Nephron progenitor cell (in vitro differentiated cells): Measurements from ENCODE around the gene MYO5B.
"Not testable (repeated sequence)": the region's sequence is repeated elsewhere in the genome, so short reads cannot be mapped to it uniquely, and the experiment has no call there.

Experiments
- DNase-seq: peaks from one replicate; pipeline ENCODE4 v3.0.0; 2021
- H3K27ac Mint-ChIP-seq: 2 replicates; pipeline ENCODE4 v1.8.0; 2021; ENCODE audit warnings: mild to moderate bottlenecking, moderate library complexity, mixed read lengths
- H3K27me3 Mint-ChIP-seq: 2 replicates; pipeline ENCODE4 v1.8.0; 2021; ENCODE audit warnings: mild to moderate bottlenecking, low read depth, mixed read lengths; ENCODE audit not compliant: poor library complexity
- H3K36me3 Mint-ChIP-seq: 2 replicates; pipeline ENCODE4 v1.8.0; 2021; ENCODE audit warnings: low read depth, mixed read lengths
- H3K4me1 Mint-ChIP-seq: 2 replicates; pipeline ENCODE4 v1.8.0; 2021; ENCODE audit warnings: mixed read lengths
- H3K4me3 Mint-ChIP-seq: 2 replicates; pipeline ENCODE4 v1.8.0; 2021; ENCODE audit warnings: mild to moderate bottlenecking, moderate library complexity, mixed read lengths
- H3K9me3 Mint-ChIP-seq: 2 replicates; pipeline ENCODE4 v1.8.0; 2021; ENCODE audit warnings: mild to moderate bottlenecking, moderate library complexity, mixed read lengths
- CTCF ChIP-seq: fragments of 200-600 bp; sonication (generic); IDR thresholded peaks from 2 replicates; pipeline ENCODE4 v1.5.0; 2021; ENCODE audit warnings: antibody characterized with exemption

MYO5B gene

GRCh38 chr18:49798001-49798400, 396.9 kb downstream of the MYO5B start:
- TF ChIP-seq CTCF: no peak
- no peak overlapping the region for H3K27ac Mint-ChIP-seq
- no peaks in the 10 kb centered on the region for H3K27me3 Mint-ChIP-seq
- H3K36me3 Mint-ChIP-seq: peaks cover 81% of the 10 kb centered on the region
- H3K4me1 Mint-ChIP-seq: no peaks in the 10 kb centered on the region
- H3K9me3 Mint-ChIP-seq: peaks cover 27% of the 10 kb centered on the region
- H3K4me3 Mint-ChIP-seq: no peak overlapping the region
- DNase-seq: no peak

- H3K36me3 Mint-ChIP-seq: peaks cover 79% of the 10 kb centered on the region
- no peak overlapping the region for H3K27ac Mint-ChIP-seq
- no peak for DNase-seq
- no peak for TF ChIP-seq CTCF
- peaks cover 22% of the 10 kb centered on the region for H3K9me3 Mint-ChIP-seq
- no peak overlapping the region for H3K4me3 Mint-ChIP-seq
- no peaks in the 10 kb centered on the region for H3K4me1 Mint-ChIP-seq
- no peaks in the 10 kb centered on the region for H3K27me3 Mint-ChIP-seq
These were observed 399.1 kb downstream of the MYO5B start for GRCh38 chr18:49795612-49796552.

- DNase-seq: no peak
- Mint-ChIP-seq H3K27ac (no peak overlapping the region), H3K9me3 (peaks cover 15% of the 10 kb centered on the region), H3K36me3 (peaks cover 82% of the 10 kb centered on the region), H3K4me3 (no peak overlapping the region), H3K27me3 (no peaks in the 10 kb centered on the region), H3K4me1 (no peaks in the 10 kb centered on the region)
- no peak for TF ChIP-seq CTCF
These were observed 400.2 kb downstream of the MYO5B start for GRCh38 chr18:49794743-49795142.

- not testable (repeated sequence) for H3K27me3 Mint-ChIP-seq, H3K4me3 Mint-ChIP-seq, H3K27ac Mint-ChIP-seq, H3K4me1 Mint-ChIP-seq, DNase-seq, H3K9me3 Mint-ChIP-seq
- peaks cover 58% of the 10 kb centered on the region for H3K36me3 Mint-ChIP-seq
These were observed 405.3 kb downstream of the MYO5B start for GRCh38 chr18:49789560-49790134.

GRCh38 chr18:49788327-49788898, 406.5 kb downstream of the MYO5B start:
- no peaks in the 10 kb centered on the region for H3K4me1 Mint-ChIP-seq
- TF ChIP-seq CTCF: no peak
- DNase-seq: no peak
- H3K27ac Mint-ChIP-seq: no peak overlapping the region
- peaks cover 61% of the 10 kb centered on the region for H3K36me3 Mint-ChIP-seq
- no peaks in the 10 kb centered on the region for H3K27me3 Mint-ChIP-seq
- H3K4me3 Mint-ChIP-seq: no peak overlapping the region
- H3K9me3 Mint-ChIP-seq: no peaks in the 10 kb centered on the region

GRCh38 chr18:49786019-49786720, 408.8 kb downstream of the MYO5B start:
- H3K4me3 Mint-ChIP-seq: no peak overlapping the region
- no peak for TF ChIP-seq CTCF
- H3K36me3 Mint-ChIP-seq: peaks cover 61% of the 10 kb centered on the region
- DNase-seq: no peak
- H3K4me1 Mint-ChIP-seq: no peaks in the 10 kb centered on the region
- no peak overlapping the region for H3K27ac Mint-ChIP-seq
- no peaks in the 10 kb centered on the region for H3K27me3 Mint-ChIP-seq
- no peaks in the 10 kb centered on the region for H3K9me3 Mint-ChIP-seq
